ES-I3 (cell line): ENCODE measurements around the gene GALE.

Experiments used
- H3K36me3 ChIP-seq: 2 replicates; pipeline ENCODE4 v1.6.1; 2013; ENCODE audit warnings: mild to moderate bottlenecking, low read length, control low read depth, moderate library complexity; ENCODE audit not compliant: insufficient read depth
- H3K4me1 ChIP-seq: 2 replicates; pipeline ENCODE4 v1.6.1; 2013; ENCODE audit warnings: mild to moderate bottlenecking, control low read depth, low read length; ENCODE audit not compliant: insufficient read depth
- H3K9ac ChIP-seq: 2 replicates; pipeline ENCODE4 v1.6.1; 2013; ENCODE audit warnings: low read depth, mild to moderate bottlenecking, low read length, moderate library complexity
- H3K9me3 ChIP-seq: 2 replicates; pipeline ENCODE4 v1.6.1; 2013; ENCODE audit warnings: mild to moderate bottlenecking, low read length, moderate library complexity; ENCODE audit not compliant: control insufficient read depth, insufficient read depth

Gene GALE

DNA sequence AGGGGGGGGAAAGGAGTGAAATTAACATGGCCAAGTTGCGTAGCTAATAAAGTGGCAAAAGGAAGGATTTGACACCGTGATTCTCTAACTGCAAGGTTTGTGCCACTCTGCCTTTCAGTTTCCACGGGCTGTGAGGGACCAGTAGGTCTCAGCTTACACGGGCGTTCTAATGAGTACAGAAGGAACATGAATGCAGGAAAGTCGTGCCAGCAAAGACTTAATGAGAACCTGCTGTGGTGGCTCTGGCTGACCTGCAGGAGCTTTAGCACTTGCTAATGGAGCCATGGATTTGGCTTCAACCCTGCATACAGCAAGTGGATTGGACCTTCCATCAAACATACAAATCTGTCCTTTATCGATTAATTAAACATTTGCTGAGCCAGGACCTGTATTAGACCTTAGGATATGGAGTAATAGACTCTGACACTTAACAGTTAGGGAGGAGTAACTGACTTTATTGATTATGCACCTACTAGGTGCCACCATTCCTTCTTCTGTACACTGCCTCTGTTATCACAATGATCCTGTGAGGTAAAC is 37.4 kb downstream of the GALE start:
- H3K4me1 ChIP-seq = no peaks in the 10 kb centered on the region
- H3K9me3 ChIP-seq = no peaks in the 10 kb centered on the region
- H3K9ac ChIP-seq = no peak overlapping the region
- H3K36me3 ChIP-seq = peaks cover 28% of the 10 kb centered on the region

DNA sequence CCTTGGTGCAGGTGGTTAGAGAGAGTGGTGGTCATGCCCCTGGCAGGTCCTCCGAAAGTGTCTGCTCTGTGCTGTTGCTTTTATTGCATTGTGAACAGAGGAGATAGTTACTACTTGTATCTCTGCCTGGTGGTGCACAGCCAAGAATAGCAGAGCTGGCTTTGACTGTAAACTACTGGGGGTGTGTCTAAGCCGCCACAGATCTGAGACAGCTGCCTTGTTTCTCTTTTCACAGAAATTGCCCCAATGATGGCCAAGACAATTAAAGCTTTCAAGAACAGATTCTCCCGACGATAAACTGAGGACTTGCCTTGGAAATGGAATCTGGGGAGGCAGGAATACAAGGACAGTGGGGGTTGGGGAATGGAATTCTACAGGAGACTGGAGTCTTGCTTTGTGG is 41.3 kb downstream of the GALE start:
- Histone ChIP-seq H3K36me3 (peaks cover 54% of the 10 kb centered on the region), H3K9ac (no peak overlapping the region), H3K9me3 (no peaks in the 10 kb centered on the region), H3K4me1 (no peaks in the 10 kb centered on the region)

DNA sequence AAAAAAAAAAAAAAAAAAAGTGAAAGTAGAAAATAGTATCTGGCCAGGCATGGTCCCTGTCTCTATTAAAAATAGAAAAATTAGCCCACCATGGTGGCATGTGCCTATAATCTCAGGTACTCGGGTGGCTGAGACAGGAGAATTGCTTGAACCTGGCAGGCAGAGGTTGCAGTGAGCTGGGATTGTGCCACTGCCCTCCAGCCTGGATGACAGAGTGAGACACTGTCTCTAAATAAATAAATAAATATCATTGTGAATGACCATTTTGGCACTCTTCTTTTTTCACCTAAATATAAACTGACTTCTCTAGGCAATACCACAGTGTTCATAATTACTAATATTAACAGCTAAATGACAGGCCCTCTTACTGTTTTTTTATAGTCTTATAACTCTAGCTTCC is 42.7 kb downstream of the GALE start:
- no peaks in the 10 kb centered on the region for H3K4me1 ChIP-seq
- H3K9me3 ChIP-seq = no peaks in the 10 kb centered on the region
- peaks cover 60% of the 10 kb centered on the region for H3K36me3 ChIP-seq
- H3K9ac ChIP-seq = no peak overlapping the region

DNA sequence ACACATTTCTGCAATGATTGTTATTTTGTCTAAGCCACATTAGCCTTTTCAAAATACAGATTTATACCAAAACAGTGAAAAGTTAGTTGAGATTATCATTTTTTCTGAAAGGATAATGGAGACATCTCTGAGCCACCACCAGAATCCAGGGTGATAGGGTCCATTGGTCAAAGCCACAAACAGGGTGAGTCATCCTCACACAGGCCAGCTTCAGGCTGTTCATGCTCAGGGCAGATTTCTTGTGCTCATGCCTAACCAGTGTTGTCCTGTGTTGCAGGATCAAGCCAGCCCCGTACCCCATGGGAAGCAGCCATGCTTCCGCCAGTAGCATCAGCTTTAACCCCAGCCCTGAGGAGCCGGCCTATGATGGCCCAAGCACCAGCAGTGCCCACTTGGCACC is 43.9 kb downstream of the GALE start:
- Histone ChIP-seq H3K4me1 (no peaks in the 10 kb centered on the region), H3K36me3 (peaks cover 67% of the 10 kb centered on the region), H3K9ac (no peak overlapping the region), H3K9me3 (no peaks in the 10 kb centered on the region)

DNA sequence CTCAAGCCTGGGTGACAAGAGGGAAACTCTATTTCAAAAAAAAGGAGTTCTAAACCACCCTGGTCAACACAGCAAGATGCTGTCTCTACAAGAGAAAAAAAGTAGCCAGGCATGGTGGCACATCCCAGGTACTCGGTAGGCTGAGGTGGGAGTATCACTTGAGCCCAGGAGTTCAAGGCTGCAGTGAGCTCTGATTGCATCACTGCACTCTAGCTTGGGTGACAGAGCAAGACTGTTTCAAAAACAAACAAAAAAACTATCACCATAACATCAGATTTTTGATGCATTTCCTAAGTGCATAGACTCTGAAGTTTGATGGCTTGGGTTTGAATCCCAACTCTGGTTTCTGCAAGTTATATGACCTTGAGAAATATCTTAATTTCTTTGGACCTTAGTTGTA is 47.6 kb downstream of the GALE start:
- Histone ChIP-seq H3K9ac (no peak overlapping the region), H3K4me1 (no peaks in the 10 kb centered on the region), H3K36me3 (peaks cover 61% of the 10 kb centered on the region), H3K9me3 (no peaks in the 10 kb centered on the region)

DNA sequence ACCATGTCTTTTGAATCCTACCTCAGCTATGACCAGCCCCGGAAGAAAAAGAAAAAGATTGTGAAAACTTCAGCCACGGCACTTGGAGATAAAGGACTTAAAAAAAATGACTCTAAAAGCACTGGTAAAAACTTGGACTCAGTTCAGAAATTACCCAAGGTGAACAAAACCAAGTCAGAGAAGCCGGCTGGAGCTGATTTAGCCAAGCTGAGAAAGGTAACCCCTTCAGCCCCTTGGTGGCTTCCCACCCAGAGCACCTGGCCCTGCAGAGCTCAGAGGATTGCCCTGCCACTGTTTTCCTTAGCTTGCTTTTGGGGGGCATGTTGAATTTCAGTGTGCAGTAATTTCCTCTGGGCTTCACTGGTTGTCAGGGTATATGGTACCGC is 48.7 kb downstream of the GALE start:
- Histone ChIP-seq H3K36me3 (peaks cover 55% of the 10 kb centered on the region), H3K9ac (no peak overlapping the region), H3K9me3 (no peaks in the 10 kb centered on the region), H3K4me1 (no peaks in the 10 kb centered on the region)

DNA sequence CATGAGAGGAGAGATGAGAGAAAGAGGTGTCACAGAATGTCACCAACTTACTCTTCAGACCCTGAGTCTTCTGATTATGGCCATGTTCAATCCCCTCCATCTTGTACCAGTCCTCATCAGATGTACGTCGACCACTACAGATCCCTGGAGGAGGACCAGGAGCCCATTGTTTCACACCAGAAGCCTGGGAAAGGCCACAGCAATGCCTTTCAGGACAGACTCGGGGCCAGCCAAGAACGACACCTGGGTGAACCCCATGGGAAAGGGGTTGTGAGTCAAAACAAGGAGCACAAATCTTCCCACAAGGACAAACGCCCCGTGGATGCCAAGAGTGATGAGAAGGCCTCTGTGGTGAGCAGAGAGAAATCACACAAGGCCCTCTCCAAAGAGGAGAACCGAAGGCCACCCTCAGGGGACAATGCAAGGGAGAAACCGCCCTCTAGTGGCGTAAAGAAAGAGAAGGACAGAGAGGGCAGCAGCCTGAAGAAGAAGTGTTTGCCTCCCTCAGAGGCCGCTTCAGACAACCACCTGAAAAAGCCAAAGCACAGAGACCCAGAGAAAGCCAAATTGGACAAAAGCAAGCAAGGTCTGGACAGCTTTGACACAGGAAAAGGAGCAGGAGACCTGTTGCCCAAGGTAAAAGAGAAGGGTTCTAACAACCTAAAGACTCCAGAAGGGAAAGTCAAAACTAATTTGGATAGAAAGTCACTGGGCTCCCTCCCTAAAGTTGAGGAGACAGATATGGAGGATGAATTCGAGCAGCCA is 49.3 kb downstream of the GALE start:
- Histone ChIP-seq H3K36me3 (peaks cover 52% of the 10 kb centered on the region), H3K9me3 (no peaks in the 10 kb centered on the region), H3K9ac (no peak overlapping the region), H3K4me1 (no peaks in the 10 kb centered on the region)

DNA sequence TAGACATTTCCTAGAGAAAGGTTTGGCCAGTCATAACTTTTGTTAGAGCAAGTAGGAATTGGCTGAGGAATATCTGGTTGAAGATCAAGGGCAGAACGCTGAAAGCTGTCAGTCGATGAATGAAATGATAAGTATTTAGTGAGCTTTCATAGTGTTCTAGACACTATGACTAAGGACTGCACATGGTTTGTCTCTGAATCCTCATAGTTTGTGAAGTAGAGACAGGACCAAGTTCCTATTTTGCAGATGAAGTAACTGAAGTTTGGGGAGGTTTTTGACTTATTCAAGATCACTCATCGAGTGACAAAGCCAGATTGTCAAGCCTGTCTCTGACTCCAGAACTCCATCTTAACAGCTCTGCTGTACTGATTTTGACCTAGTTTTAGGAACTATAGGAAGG is 52.5 kb downstream of the GALE start:
- Histone ChIP-seq H3K4me1 (no peaks in the 10 kb centered on the region; the same call in 1 of the 2 replicates), H3K36me3 (peaks cover 24% of the 10 kb centered on the region), H3K9ac (no peak overlapping the region), H3K9me3 (no peaks in the 10 kb centered on the region)
